Measurements from ENCODE around the gene BICD1. TPM values are rescaled to one million over a fixed set of nuclear protein-coding genes. Genes with fewer than 3 reads are reported as not detected.

Gene BICD1
- total and polyA plus RNA-seq, 7 donors: 0.60 to 16.0 (median 9.4) TPM

Small RNAs within 50 kb of the gene (small RNA-seq; reads per million reads assigned to genes)
- gene AC048344.2: 0 reads per million in 3 donors
- 0 reads per million in 3 donors for gene AC048344.3
- gene RF00019: 0 reads per million in 3 donors

Other genes with a start within 250 kb of the BICD1 start
- 10 to 100 TPM; 33.5 to 49.4 (median 41.2) TPM for gene RESF1, start 147.4 kb upstream of the BICD1 start, total RNA-seq
- 10 to 100 TPM; 22.2 to 43.4 (median 28.2) TPM for gene RESF1, start 147.4 kb upstream of the BICD1 start, polyA plus RNA-seq